NAMALWA (cell line): ENCODE measurements around the gene OVOL2.
A peak's percentile ranks its signal among the peaks of the same experiment; 100 is the strongest.
"Not testable (repeated sequence)": the region's sequence is repeated elsewhere in the genome, so short reads cannot be mapped to it uniquely, and the experiment has no call there.

Experiments
- DNase-seq: peaks from one replicate; pipeline ENCODE4 v3.0.0-alpha.2; 2015; ENCODE audit warnings: low spot score

Gene OVOL2

DNA sequence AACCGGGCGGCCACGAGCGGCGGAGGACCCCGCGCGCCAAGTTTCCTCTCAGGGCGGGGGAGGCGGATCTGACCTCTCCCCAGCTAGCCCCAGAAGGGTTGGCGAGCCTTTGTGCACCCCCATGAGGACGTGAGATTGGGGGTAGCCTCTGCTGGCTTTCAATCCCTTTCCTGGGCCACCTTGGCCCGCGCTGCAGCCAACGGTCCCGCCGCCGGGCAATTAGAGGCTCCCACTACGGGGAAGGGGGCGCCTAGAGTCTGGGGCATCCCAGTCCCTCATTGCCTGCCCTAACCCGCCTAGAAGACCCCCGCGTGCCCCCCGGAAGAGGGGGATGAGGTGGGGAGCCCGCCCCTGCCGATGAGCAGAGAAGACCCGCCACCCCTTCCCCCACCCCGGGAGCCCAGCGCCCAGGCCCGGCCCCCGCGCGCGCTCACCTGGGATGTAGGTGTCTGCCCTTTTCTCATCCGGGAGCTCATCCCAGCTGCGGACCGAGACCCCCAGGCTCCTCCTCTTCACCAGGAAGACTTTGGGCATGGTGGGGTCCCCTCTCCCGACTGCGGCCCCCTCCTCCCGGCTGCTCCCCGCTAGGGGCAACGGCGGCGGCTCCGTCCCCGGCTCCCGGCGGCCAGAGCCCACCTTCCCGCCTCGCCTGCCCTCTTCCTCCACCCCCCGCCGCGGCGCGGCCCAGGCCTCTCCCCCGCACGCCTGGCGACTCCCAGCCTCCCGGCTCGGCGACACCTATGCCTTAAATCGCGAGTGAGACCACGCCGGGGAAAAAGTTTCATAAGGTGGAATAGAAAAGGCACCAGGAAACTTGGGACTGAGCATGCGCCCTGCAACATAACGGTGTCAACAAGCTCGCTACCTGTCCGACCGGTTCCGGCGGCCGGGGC, at the start of gene OVOL2:
Gene OVOL2 (minus strand): TSS at position 816 of the 893 bp plus-strand sequence. CDS start 282 bp downstream, at position 534.
- DNase-seq: no peak

GRCh38 chr20:18103497-18103896, 45.8 kb upstream of the OVOL2 start:
- no peak for DNase-seq

- DNase-seq: no peak
Measured at GRCh38 chr20:18101125-18101810, 43.6 kb upstream of the OVOL2 start.

DNA sequence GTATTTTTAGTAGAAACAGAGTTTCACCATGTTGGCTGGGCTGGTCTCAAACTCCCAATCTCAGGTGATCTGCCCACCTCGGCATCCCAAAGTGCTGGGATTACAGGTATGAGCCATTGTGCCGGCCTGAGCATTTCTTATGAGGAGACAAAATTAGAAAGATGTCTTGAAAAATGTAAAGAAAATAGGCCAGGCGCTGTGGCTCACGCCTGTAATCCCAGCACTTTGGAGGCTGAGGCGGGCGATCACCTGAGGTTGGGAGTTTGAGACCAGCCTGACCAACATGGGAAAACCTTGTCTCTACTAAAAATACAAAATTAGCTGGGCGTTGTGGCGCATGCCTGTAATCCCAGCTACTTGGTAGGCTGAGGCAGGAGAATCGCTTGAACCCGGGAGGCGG, 42.9 kb upstream of the OVOL2 start:
- DNase-seq: not testable (repeated sequence)

GRCh38 chr20:18094191-18094590, 36.5 kb upstream of the OVOL2 start:
- DNase-seq: no peak

GRCh38 chr20:18093388-18093787, 35.7 kb upstream of the OVOL2 start:
- no peak for DNase-seq

GRCh38 chr20:18092890-18093289, 35.2 kb upstream of the OVOL2 start:
- DNase-seq: no peak

DNA sequence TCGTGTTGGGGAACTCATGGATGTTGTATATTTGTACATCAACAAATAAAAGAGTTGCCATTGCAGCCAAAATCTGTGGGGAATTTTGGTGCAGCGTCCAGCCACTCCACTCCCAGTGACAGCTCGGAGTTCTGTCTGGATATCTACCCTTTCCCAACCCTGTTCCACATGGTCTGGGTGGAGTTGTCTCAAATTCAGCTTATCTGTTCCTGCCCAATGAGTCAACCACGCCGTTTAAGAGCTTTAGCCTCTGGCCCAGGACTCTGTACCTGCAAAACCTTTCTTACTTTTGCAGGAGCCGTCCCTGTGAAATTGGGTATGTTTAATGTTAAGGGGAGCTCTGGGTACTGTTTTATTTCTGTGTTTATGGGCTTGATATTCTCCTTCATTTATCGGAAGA, 33.9 kb upstream of the OVOL2 start:
- no peak for DNase-seq

DNA sequence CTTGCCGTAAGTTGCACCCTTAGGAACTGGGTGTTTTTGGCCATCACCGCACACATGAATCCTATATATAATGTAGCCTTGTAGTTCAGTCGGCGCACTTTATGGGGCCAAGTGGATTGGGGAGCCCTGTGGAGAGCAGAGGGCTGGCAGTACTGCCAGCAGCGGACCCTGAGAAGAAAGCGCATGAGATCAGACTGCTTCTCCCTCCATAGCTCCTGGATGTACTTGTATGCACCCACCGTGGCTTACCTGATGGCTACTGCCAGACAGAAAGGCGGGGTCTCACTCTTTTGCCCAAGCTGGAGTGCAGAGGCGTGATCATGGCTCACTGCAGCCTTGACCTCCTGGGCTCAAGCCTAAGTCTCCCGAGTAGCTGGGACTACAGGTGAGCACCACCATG, 32.8 kb upstream of the OVOL2 start:
- no peak for DNase-seq

GRCh38 chr20:18090044-18090443, 32.3 kb upstream of the OVOL2 start:
- DNase-seq: no peak

GRCh38 chr20:18088841-18089240, 31.1 kb upstream of the OVOL2 start:
- DNase-seq: not testable (repeated sequence)

DNA sequence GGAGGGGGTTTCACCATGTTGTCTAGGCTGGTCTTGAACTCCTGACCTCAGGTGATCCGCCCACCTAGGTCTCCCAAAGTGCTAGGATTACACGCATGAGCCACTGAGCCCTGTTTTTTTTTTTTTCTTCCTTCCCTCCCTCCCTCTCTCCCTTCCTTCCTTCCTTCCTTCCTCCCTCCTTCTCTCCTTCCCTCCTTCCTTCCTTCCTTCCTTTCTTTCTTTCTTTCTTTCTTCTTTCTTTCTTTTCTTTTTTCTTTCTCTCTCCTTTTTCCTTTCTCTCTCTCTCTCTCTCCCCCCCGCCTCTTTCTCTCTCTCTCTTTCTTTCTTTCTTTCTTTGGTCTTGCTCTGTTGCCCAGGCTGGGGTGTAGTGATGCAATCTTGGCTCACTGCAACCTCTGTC, 30.6 kb upstream of the OVOL2 start:
- not testable (repeated sequence) for DNase-seq

DNA sequence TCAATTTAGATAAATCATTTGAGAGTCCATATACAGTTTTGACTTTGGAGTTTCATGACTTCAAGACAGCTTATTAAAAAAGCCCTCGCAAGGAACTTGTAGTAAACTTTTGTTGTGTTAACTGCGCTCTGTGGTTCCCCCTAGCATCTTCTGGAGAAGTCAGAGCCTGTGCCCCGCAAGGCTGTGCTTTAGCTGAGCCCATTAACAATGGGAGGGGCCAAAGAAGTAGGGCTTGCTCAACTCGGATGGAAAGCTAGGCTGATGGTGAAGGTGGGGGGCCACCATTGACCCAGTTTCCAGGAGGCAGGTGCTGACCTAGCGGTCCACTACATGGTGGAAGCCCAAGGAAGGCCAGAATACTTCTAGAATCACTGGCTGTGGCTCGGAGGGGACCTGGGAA, 29.3 kb upstream of the OVOL2 start:
- DNase-seq: no peak

DNA sequence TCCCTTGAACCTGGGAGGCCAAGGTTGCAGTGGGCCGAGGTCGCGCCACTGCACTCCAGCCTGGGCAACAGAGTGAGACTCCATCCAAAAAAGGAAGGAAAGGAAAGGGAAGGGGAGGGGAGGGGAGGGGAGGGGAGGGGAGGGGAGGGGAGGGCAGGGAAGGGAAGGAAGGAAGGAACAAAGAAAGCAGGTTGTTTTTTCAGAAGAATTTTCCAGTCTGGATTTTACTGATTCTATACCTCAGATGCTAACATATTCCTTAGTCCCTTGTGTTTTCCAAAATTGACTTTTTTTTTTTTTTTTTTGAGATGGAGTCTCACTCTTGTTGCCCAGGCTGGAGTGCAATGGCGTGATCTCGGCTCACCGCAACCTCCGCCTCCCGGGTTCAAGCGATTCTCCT, 23.1 kb upstream of the OVOL2 start:
- DNase-seq: not testable (repeated sequence)

GRCh38 chr20:18079756-18080353, 22.1 kb upstream of the OVOL2 start:
- DNase-seq: no peak

- DNase-seq: no peak
Measured at GRCh38 chr20:18077157-18077556, 19.4 kb upstream of the OVOL2 start.

GRCh38 chr20:18072532-18072931, 14.8 kb upstream of the OVOL2 start:
- DNase-seq: no peak

- DNase-seq: peak; percentile 21
Measured at GRCh38 chr20:18066421-18067333, 9.0 kb upstream of the OVOL2 start.

GRCh38 chr20:18063676-18064075, 6.0 kb upstream of the OVOL2 start:
- DNase-seq: no peak

GRCh38 chr20:18059603-18060002, 1.9 kb upstream of the OVOL2 start:
- DNase-seq: no peak

DNA sequence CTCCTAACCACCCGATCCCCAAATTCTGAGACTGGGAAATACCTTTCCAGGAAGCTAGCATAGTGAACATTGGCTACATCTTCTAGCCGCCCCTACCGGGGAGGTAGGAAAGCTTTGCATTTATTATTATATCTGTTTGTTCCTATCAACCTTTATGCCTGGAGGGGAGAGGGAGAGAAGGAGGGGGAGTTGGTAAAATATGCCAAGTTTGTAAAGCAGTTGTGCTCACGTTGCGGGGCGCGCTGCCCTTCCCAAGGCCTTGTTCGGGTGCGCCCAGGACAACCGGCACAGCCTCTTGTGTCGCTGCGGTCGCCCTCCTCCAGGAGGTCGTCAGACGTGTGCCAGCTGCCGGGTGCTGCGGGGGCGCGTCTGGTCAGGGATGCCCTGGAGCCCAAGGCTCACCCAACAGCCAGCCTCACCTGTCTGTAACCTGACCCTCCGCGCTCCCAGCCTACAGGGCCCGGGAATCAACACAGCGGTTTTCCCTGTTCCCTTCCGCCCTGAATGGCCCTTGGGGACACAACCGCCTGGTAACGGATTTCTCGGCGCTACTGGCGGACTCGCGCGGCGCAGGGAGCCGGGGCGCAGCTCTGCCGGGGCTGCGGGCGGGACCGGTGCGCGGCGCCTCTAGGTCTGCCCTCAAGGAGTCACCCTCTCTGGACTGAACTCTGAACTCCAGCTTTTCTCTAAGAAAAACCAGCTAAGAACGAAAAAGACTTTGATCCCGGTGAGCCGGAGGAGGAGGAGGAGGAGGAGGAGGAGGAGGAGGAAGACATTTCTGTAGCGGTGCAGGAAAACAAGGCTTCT, 1.1 kb upstream of the OVOL2 start:
- no peak for DNase-seq
